HG03354 (cell line): Measurements from ENCODE around the gene DDRGK1.

Experiments
- ATAC-seq: cut with Tn5 transposase; IDR thresholded peaks from one replicate; pipeline ENCODE4 v1.9.1; 2021; ENCODE audit warnings: mild to moderate bottlenecking; ENCODE audit not compliant: unreplicated experiment, poor library complexity, severe bottlenecking

The DDRGK1 gene

GRCh38 chr20:3237011-3237957 lies 32.8 kb upstream of the DDRGK1 start:
- ATAC-seq = no peak

GRCh38 chr20:3235666-3236324 lies 31.3 kb upstream of the DDRGK1 start:
- no peak for ATAC-seq

DNA sequence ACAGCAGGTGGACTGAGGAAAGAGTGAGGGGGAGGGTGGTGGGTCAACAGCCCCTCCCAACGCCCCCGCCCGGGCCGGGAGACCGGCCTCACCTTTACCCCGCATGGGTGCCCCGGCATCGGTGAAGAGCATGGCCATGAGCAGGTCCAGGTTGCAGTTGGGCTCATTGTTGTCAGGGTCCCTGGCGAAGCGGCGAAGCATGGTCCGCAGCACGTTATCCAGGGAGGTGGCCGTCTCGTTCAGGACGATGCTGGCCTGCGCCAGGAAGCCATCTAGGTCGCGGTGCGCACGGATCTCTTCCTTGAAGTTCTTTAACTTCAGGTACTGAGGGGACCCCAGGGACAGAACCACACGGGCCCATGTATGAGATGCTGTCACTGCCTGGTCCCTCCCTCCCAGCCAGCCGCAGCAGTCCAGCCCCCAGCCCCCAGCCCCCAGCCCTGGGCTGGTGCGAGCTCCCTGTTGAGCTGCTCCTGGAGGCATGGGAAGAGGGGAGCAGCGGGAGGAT lies 29.6 kb upstream of the DDRGK1 start:
- ATAC-seq = no peak

- no peak for ATAC-seq
These were observed 28.9 kb upstream of the DDRGK1 start for GRCh38 chr20:3233131-3233990.

DNA sequence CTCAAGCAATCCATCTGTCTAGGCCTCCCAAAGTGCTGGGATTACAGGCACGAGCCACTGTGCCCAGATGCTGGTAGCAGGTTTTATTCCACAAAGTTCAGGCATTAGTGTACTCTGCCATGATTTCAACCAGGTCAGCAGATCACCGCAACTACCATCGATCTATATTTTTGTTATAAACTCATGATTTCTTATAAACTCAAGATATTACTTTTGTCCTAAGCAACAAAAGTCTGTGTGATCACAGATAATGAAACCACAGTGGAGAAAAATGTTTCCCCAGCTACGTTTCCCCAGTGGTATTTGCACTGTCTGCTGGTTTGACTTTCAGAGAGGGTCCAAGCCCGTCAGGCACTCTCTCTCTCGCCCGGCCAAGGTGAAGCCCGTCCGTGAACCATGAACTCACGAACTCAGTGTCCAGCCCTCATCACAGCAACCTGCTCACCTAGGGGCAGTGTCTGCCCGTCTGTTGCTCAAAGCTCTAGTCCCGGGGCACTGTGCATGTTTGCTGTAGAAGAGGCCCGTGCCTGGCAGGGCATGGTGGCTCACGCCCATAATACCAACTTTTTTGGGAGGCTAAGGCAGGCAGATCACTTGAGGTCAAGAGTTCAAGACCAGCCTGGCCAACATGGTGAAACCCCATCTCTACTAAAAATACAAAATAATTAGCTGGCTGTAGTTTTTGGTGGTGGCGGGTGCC lies 27.6 kb upstream of the DDRGK1 start:
- ATAC-seq = no peak

GRCh38 chr20:3231116-3231515 lies 26.6 kb upstream of the DDRGK1 start:
- ATAC-seq = no peak

- ATAC-seq = no peak
These were observed 25.3 kb upstream of the DDRGK1 start for GRCh38 chr20:3229798-3230197.

DNA sequence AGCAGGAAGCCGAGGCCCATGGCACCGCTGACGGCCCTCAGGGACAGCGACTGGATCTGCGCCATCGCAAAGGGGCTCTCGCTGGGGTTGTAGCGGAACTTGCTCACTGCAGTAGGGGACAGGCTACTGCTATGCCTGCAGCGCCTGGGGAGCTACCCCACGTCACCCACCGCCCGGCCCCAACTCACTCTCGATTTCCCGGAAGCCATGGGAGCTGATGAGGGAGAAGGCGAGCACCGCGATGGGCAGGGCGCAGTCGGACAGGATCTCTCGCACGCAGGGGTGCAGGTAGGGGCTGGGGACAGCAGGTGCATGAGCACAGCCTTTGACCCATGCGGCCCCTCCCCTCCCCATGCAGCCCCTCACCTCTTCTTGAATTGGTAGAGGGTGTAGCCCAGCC lies 24.7 kb upstream of the DDRGK1 start:
- no peak for ATAC-seq

DNA sequence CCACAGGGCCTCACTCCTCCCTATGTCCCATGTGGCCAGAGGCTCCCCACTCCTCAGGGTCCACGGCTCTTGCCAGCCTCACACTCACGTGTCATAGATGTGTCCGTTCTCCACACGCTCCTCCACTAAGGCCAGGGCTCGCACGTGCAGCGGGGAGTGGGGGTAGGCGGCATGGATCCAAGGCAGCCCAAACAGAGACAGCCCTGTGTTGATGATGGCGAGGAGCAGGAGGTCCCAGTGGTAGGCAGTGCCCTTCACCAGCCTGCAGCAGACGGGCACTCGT lies 24.2 kb upstream of the DDRGK1 start:
- ATAC-seq = no peak

GRCh38 chr20:3227936-3228749 lies 23.7 kb upstream of the DDRGK1 start:
- ATAC-seq = no peak

GRCh38 chr20:3227506-3227905 lies 23.0 kb upstream of the DDRGK1 start:
- ATAC-seq = no peak

GRCh38 chr20:3226864-3227263 lies 22.4 kb upstream of the DDRGK1 start:
- no peak for ATAC-seq

DNA sequence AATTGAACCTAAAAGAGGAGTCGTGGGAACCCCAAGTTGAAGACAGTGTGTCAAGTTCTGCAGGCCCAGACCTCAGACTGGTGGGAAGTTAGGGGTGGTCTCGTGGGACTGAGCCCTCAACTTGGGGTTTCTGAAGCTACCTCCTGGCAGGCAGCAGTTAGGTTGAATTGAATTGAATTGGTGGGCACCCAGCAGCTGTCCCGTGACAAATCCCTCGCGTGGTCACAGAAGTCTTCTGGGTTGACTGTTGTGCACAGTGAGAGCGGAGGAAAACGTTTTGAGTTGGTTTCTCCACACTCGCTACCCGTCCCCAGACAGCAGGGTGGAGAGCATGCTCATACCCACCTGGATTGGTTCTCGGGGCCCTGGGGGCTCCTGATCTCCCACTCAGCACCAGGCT lies 21.6 kb upstream of the DDRGK1 start:
- ATAC-seq = no peak

DNA sequence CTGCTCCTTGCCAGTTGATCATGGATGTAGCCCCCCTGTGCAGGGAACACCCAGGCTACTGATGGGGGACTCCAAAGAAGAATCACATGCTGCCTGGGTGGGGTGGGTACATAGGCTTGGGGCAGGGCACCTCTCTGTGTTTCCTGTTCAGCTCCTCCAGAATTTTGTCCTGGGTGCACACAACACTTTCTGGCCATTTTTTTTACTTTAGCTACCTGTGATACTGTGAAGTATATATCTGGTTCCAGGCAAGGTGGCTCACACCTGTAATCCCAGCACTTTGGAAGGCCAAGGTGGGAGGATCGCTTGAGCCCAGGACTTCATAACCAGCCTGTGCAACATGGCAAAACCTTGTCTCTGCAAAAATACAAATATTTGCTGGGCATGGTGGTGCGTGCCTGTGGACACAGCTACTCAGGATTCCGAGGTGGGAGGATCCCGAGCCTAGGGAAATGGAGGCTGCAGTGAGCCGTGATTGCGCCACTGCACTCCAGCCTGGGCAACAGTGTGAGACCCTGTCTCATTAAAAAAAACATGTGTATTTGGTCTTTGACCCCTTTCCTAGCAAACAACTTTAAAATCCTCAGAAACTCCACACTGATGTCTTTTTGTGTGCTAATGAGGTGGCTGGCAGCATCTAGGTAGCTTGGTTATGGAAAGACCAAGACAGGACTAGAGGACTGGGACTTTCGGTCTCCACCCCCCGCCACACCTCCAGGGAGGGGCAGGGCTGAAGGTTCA lies 20.4 kb upstream of the DDRGK1 start:
- no peak for ATAC-seq

- ATAC-seq = no peak
These were observed 19.7 kb upstream of the DDRGK1 start for GRCh38 chr20:3223994-3224680.

DNA sequence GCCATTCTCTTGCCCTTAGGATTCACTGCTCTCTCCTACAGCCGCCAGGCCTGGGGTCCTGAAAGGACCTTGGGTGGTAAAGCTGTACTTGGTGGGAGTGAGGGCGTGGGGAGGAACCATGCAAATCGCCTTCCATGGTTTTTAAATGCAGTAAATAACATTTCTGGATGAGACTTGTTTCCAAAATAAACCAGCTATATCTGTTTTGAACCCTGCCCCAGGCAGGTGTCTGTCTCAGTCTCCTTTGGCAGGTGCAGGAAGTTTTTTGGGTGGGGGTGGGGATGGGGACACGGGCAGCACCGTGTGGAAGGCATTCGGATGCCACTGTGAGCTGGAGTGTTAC lies 19.1 kb upstream of the DDRGK1 start:
- no peak for ATAC-seq

GRCh38 chr20:3222635-3223600 lies 18.4 kb upstream of the DDRGK1 start:
- ATAC-seq = peak; percentile 79
